Type B pancreatic cell (in vitro differentiated cells): Measurements from ENCODE around the gene DUOX1. TPM values are rescaled to one million over a fixed set of nuclear protein-coding genes. Genes with fewer than 3 reads are reported as not detected.

Source experiments
- DNase-seq: peaks from one replicate; pipeline ENCODE4 v3.0.0; 2021; ENCODE audit warnings: mixed read lengths; ENCODE audit not compliant: unreplicated experiment; ENCODE audit errors: extremely low spot score
- H3K27ac Mint-ChIP-seq: 2 replicates; pipeline ENCODE4 v1.8.0; 2021; ENCODE audit warnings: mild to moderate bottlenecking, mixed read lengths
- H3K27me3 Mint-ChIP-seq: 2 replicates; pipeline ENCODE4 v1.8.0; 2021; ENCODE audit warnings: mixed read lengths
- H3K36me3 Mint-ChIP-seq: 2 replicates; pipeline ENCODE4 v1.8.0; 2021; ENCODE audit warnings: mixed read lengths
- H3K4me1 Mint-ChIP-seq: one replicate; pipeline ENCODE4 v1.8.0; 2021; ENCODE audit warnings: mixed read lengths; ENCODE audit not compliant: unreplicated experiment
- H3K4me3 Mint-ChIP-seq: 2 replicates; pipeline ENCODE4 v1.8.0; 2021; ENCODE audit warnings: mild to moderate bottlenecking, mixed read lengths
- H3K9me3 Mint-ChIP-seq: 2 replicates; pipeline ENCODE4 v1.8.0; 2021; ENCODE audit warnings: mixed read lengths
- total RNA-seq: library from RNA; stranded (reverse); gene quantifications from 2 replicates; pipeline ENCODE4 v1.2.1, GENCODE V29; 2021; ENCODE audit warnings: low replicate concordance
- TF ChIP-seq, protein P1 (sequence below): fragments of 200-600 bp; sonication (generic); conservative IDR thresholded peaks from 2 replicates; pipeline ENCODE4 v1.5.0; 2021; ENCODE audit warnings: antibody characterized with exemption, mild to moderate bottlenecking

DUOX1 gene
- total RNA-seq, 1 donor from 2014 or later = 5.5 TPM

DNA sequence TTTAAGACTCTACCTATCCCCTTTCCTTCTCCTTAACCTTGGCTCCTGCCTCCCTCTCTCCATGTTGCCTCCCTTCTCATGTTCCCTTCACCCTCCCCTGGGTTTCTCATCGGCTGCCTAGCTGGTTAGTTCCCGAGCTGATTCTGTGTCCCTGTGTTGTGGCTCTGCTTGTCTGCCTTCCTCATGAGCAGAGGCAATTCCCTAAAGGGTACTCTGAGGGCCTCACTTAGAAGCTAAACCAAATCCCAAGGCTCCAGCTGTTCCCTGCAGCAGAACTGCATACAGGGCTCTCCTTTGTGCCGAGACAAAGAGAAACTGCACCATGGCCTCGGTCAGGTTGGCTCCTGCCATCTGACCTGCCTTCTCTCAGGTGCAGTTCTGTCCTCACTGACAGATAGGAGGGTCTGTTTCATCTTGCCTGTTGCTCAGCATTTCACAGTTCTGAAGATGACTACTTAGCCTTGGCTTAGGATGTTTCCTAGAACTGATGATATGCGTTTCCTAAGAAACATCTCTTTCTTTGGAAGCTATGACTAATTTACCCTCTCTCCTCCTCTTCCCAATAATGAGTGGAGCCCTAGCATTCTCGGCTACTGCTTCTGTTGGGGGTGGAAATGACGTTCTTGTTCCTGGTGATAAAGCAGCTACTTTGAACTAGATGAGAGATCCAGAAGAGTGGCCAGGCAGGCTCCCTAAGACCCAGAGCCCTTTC, 27.1 kb downstream of the DUOX1 start:
- TF ChIP-seq, protein P1, sequence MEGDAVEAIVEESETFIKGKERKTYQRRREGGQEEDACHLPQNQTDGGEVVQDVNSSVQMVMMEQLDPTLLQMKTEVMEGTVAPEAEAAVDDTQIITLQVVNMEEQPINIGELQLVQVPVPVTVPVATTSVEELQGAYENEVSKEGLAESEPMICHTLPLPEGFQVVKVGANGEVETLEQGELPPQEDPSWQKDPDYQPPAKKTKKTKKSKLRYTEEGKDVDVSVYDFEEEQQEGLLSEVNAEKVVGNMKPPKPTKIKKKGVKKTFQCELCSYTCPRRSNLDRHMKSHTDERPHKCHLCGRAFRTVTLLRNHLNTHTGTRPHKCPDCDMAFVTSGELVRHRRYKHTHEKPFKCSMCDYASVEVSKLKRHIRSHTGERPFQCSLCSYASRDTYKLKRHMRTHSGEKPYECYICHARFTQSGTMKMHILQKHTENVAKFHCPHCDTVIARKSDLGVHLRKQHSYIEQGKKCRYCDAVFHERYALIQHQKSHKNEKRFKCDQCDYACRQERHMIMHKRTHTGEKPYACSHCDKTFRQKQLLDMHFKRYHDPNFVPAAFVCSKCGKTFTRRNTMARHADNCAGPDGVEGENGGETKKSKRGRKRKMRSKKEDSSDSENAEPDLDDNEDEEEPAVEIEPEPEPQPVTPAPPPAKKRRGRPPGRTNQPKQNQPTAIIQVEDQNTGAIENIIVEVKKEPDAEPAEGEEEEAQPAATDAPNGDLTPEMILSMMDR = no peak
- Mint-ChIP-seq H3K4me1 (peaks cover 13% of the 10 kb centered on the region), H3K27ac (peak overlapping the region; percentile 59), H3K36me3 (no peaks in the 10 kb centered on the region), H3K27me3 (no peaks in the 10 kb centered on the region), H3K4me3 (no peak overlapping the region), H3K9me3 (peaks cover 4% of the 10 kb centered on the region)
- DNase-seq = no peak

DNA sequence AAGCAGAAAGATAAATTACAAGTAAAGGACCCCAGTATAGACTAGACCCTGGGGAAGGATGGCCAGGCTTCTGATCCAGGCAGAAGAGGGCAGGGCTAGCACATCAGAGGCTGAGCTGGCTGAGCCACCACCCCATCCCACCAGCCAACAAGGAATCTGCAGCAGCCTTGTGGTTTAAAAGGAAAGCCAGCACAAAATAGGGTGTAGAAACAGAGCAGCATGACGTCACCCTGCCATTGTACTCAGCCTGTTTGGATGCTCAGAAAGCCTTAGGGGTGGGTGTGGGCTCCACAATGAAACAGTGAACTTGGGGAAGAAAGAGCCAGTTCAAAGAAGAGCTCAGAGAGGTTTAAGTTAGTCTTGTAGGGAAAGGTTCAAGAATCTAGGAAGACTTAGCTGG, 28.2 kb downstream of the DUOX1 start:
- H3K4me1 Mint-ChIP-seq = peaks cover 14% of the 10 kb centered on the region
- no peaks in the 10 kb centered on the region for H3K27me3 Mint-ChIP-seq
- TF ChIP-seq, protein P1 = no peak
- peaks cover 4% of the 10 kb centered on the region for H3K9me3 Mint-ChIP-seq
- peak overlapping the region; percentile 93 for H3K27ac Mint-ChIP-seq
- H3K4me3 Mint-ChIP-seq = peak overlapping the region; percentile 30
- DNase-seq = no peak
- no peaks in the 10 kb centered on the region for H3K36me3 Mint-ChIP-seq

DNA sequence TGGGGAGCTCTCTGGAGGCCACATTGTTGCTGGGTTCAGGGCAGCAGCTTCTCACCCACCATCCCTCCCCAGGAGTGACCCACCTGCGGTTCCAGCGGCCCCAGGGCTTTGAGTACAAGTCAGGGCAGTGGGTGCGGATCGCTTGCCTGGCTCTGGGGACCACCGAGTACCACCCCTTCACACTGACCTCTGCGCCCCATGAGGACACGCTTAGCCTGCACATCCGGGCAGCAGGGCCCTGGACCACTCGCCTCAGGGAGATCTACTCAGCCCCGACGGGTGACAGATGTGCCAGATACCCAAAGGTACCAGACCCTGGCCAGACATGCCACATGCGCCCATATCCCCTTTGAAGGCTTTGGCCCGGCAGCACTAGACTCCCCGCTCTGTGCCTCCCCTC, 31.9 kb downstream of the DUOX1 start:
- H3K9me3 Mint-ChIP-seq = peaks cover 4% of the 10 kb centered on the region
- H3K27me3 Mint-ChIP-seq = no peaks in the 10 kb centered on the region
- no peak overlapping the region for H3K4me3 Mint-ChIP-seq
- H3K36me3 Mint-ChIP-seq = no peaks in the 10 kb centered on the region
- peaks cover 21% of the 10 kb centered on the region for H3K4me1 Mint-ChIP-seq
- DNase-seq = no peak
- TF ChIP-seq, protein P1 = no peak
- no peak overlapping the region for H3K27ac Mint-ChIP-seq

DNA sequence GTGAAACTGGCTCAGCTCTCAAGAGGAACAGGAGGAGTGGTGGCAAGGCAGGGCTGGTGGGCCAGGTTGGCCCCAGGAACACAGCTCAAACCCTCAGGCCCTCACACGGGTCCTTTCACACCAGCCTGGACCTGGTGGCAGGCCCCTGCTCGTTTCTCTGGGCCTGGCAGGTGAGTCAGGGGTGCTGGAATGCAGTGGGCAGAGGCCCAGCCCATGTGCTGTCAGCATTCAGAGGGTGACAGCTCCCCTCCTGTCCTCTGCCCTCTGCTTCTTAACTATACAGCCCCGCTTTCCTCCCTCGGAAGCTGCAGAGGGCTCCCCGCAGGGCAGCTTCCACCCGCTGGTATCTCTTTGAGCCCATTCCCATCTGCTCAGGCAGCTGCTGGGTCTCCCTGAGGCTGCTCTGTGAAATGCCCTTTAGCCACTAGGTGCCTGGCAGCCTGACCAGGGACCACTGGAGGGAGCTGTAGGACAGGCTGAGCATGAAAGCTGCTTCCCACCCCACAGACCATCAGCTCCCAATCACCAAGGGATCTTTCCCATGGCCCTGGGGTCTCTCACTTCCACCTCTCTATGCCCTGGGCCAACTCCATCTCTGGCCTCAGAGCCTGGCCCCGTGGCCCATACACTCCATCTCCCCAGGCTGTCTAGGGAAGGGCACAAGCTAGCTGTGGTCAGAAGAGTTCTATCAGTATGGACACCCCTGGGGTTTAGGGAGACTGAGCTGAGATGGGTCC, 33.1 kb downstream of the DUOX1 start:
- DNase-seq = no peak
- H3K27me3 Mint-ChIP-seq = no peaks in the 10 kb centered on the region
- H3K9me3 Mint-ChIP-seq = peaks cover 3% of the 10 kb centered on the region
- H3K36me3 Mint-ChIP-seq = no peaks in the 10 kb centered on the region
- peak overlapping the region; percentile 47 for H3K4me3 Mint-ChIP-seq
- peak overlapping the region; percentile 76 for H3K27ac Mint-ChIP-seq
- TF ChIP-seq, protein P1 = peak; percentile 91
- H3K4me1 Mint-ChIP-seq = peaks cover 14% of the 10 kb centered on the region

DNA sequence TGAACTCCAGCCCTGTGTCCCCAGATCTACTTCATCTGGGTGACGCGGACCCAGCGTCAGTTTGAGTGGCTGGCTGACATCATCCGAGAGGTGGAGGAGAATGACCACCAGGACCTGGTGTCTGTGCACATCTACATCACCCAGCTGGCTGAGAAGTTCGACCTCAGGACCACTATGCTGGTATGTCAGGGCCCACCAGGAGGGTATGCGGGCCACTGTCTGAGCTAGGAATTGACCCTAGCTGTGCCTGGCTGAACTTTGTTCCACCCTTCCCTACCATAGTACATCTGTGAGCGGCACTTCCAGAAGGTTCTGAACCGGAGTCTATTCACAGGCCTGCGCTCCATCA, 33.7 kb downstream of the DUOX1 start:
- peak overlapping the region; percentile 47 for H3K4me3 Mint-ChIP-seq
- TF ChIP-seq, protein P1 = no peak

More for the DNA sequence above, 33.7 kb downstream of the DUOX1 start:
- Mint-ChIP-seq H3K4me1 (peaks cover 10% of the 10 kb centered on the region), H3K9me3 (no peaks in the 10 kb centered on the region), H3K36me3 (no peaks in the 10 kb centered on the region), H3K27ac (peak overlapping the region; percentile 76), H3K27me3 (no peaks in the 10 kb centered on the region)
- DNase-seq = no peak
